Lower leg skin (tissue), 4 donors: ENCODE data around the gene CCDC116. TPM values are rescaled to one million over a fixed set of nuclear protein-coding genes. Genes with fewer than 3 reads are reported as not detected.

Source experiments
- DNase-seq, 2 donors: peaks; one replicate each; pipeline ENCODE4 v3.0.0-alpha.2; 2019; ENCODE audit warnings: low spot score in 2 of 2
- H3K4me3 ChIP-seq: fragments of 200-600 bp; sonication (generic); 2 replicates; pipeline ENCODE4 v1.5.1; 2017; ENCODE audit warnings: mild to moderate bottlenecking, low read depth; ENCODE audit not compliant: poor library complexity, severe bottlenecking
- CTCF ChIP-seq, 3 donors: fragments of 450-650 bp; IDR thresholded peaks; one replicate each; pipeline ENCODE4 v1.5.1; 2016; ENCODE audit warnings: antibody characterized with exemption in 3 of 3, mild to moderate bottlenecking in 3 of 3, moderate library complexity in 2 of 3
- POLR2A ChIP-seq, 2 donors: fragments of 450-650 bp; IDR thresholded peaks; one replicate each; pipeline ENCODE4 v1.6.1; 2016 to 2017; ENCODE audit warnings: antibody characterized with exemption in 2 of 2, mild to moderate bottlenecking in 1 of 2, moderate library complexity in 1 of 2
- WGBS, 2 donors: methylation state at CpG; one replicate each; pipeline ENCODE4 v1.1.5; 2018; 5-methylcytosine and 5-hydroxymethylcytosine counted together
- intact Hi-C: fragments of 100-400 bp; cut with DNase I; formaldehyde crosslinking; loops from one replicate; pipeline ENCODE4 v1.15.0; 2023; ENCODE audit warnings: low total_unique reads
- total RNA-seq, 4 donors: library from RNA; depleted of rRNA; stranded (reverse); fragments of >200 nt; gene quantifications; one replicate each; pipeline ENCODE4 v1.1.0, GENCODE V29; 2016

CCDC116 gene
- total RNA-seq, 4 donors from 2014 or later: 0.23 to 0.49 TPM; not detected in 2

DNA sequence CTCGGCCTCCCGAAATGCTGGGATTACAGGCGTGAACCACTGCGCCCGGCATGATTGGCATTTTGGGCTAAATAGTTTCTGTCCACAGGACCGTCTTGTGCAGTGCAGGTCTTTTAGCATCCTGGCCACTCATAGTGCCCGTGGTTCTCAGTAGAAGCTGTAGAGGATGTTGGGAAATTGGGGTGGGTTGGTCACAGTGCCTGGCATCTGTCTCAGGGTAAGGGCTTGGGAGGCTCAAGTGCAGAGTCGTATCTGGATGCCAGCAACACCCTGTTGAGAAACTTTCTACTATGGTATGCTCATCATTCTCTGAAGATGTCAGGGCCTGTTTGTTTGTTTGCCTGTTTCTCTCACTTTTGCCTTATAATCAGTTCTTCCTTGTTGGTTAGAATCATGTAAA, 43.2 kb upstream of the CCDC116 start:
- no peak for TF ChIP-seq POLR2A (IDR thresholded peaks at IDR 0.05)
- intact Hi-C loops: no loop called here
- DNase-seq: no peak
- WGBS, 2 donors: 87 to 89% methylated on average over 8 of the region's 8 CpGs
- H3K4me3 ChIP-seq: no peak overlapping the region

DNA sequence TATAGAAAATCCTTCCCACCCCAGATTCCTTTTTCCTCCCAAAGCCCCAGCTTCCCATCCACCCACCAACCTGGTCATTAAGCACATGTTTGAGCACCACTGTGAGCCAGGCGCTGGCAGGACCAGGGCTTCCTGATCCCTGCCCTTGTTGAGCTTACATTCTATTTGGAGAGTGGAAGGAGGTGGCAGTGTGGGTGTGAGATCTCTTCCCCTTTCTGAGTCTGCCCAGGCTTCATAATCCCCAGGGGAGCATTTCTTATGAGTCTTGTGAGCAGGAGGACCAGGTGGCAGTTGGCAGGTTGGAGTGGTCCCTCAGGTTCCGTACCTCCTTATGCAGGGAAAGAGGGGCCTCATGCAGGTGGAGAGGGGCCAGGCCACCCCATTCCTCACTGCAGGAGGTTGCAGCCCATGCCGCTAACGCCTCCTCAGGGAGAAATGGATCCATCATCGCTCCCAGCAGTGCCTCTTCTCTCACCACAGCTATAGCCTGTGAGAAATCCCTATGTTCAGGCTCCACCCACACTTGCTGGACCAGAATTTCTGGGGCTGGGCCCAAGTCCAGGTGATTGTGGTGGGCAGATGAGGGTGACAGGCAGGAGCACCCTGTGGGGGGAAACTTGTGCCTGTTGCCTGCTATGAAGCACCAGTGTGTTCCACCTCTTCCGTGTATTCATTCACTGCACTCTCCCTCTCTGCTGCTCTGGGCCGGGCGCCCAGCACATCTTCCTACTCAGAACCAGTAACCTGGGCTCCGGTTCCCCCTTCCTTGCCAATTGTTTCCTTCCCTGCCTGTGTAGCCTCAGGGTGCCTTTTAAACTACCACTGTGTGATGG, 41.5 kb upstream of the CCDC116 start:
- TF ChIP-seq CTCF (IDR thresholded peaks at IDR 0.05): no peak
- TF ChIP-seq POLR2A (IDR thresholded peaks at IDR 0.05): no peak
- no peak for DNase-seq
- intact Hi-C loops: no loop called here
- 66% methylated on average over 9 of the region's 9 CpGs for WGBS, 2 donors
- H3K4me3 ChIP-seq: no peak overlapping the region

GRCh38 chr22:21591695-21592094, 40.9 kb upstream of the CCDC116 start:
- DNase-seq: no peak
- no peak overlapping the region for H3K4me3 ChIP-seq
- TF ChIP-seq CTCF (IDR thresholded peaks at IDR 0.05) (no peak), POLR2A (IDR thresholded peaks at IDR 0.05) (no peak)
- intact Hi-C loops: no loop called here
- WGBS, 2 donors: 44 to 53% methylated on average over 9 of the region's 9 CpGs

DNA sequence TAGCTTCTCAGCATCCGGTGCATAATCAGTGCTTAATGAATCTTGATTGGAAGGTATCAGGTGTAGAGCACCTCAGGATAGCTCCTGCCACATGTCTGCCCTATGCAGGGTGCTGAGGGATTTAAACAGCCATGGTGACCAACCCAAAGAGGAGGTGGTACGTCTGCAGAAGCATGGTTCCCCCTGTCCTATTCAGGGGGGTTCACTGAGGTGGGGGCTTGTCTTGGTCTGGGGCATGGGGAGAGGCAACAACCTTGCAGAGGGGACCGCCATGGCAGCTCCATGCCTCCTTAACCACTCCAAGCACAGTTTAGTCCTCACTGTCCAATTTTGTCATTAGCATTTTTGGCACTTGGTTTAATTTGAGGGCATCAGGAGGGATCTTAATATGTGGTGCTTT, 40.1 kb upstream of the CCDC116 start:
- 83 to 90% methylated on average over 3 of the region's 3 CpGs for WGBS, 2 donors

DNA sequence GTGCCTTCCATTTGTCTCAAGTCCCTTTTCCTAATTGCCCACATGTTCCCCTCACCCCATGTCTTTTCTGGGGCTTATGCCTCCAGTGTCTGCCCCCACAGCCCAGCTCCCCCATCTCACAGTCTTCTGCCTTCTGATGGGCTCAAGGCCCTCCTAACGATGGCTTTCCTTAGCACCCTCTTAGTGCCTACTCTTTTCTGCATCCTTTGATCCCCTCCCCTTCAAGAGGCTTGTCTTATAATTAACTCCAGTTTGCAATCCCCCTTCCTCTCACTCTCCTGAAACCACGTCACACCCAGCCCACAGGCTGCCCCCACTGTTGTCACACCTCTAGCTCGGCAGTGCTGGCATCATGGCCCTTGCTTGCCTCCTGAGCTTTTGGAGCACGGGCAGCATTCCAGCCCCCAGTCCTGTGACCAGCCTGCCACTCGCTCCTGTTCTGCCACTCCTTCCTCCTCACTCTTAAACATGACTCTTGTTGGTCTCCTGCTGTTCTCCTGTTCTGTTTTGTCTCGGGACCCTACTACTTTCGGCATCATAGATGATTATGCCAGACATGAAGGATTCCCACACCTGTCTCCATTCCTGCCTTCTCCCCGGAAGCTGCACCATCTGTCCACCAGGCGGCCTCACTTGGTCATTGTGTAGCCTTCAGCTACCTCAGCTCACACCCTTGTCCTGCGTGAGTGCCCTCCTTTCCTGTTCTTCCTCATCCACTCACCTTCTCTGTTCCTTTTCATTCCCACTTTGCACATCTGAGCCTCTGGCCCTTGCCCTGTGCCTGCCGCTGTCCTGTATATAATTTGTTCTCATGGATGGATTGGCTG, 38.9 kb upstream of the CCDC116 start:
- DNase-seq: no peak
- 80 to 83% methylated on average over 11 of the region's 11 CpGs for WGBS, 2 donors

More for the DNA sequence above, 40.1 kb upstream of the CCDC116 start:
- no peak for DNase-seq
- TF ChIP-seq POLR2A (IDR thresholded peaks at IDR 0.05) (no peak), CTCF (IDR thresholded peaks at IDR 0.05) (no peak)
- intact Hi-C loops: no loop called here
- H3K4me3 ChIP-seq: no peak overlapping the region

More for the DNA sequence above, 38.9 kb upstream of the CCDC116 start:
- no peak overlapping the region for H3K4me3 ChIP-seq
- intact Hi-C loops: no loop called here
- TF ChIP-seq CTCF (IDR thresholded peaks at IDR 0.05) (no peak), POLR2A (IDR thresholded peaks at IDR 0.05) (no peak)
